Activated CD4-positive, CD25-positive, alpha-beta regulatory T cell treated with anti-CD3 and anti-CD28 coated beads, Interleukin-2, amount 50 U/mL, for 16 hours (primary cell): Measurements from ENCODE around the gene UNC5C.

Source experiments
- DNase-seq: peaks from one replicate; pipeline ENCODE4 v3.0.0-alpha.2; 2020; ENCODE audit warnings: low read depth, low spot score

Gene UNC5C

GRCh38 chr4:95466791-95467190 lies 82.0 kb downstream of the UNC5C start:
- no peak for DNase-seq

GRCh38 chr4:95465010-95465409 lies 83.8 kb downstream of the UNC5C start:
- DNase-seq: no peak

- DNase-seq: no peak
Measured at GRCh38 chr4:95462921-95463320, 85.9 kb downstream of the UNC5C start.

- DNase-seq: no peak
Measured at GRCh38 chr4:95457353-95457752, 91.4 kb downstream of the UNC5C start.

GRCh38 chr4:95450294-95450693 lies 98.5 kb downstream of the UNC5C start:
- no peak for DNase-seq

- no peak for DNase-seq
Measured at GRCh38 chr4:95446173-95446572, 102.6 kb downstream of the UNC5C start.

GRCh38 chr4:95445251-95445650 lies 103.5 kb downstream of the UNC5C start:
- no peak for DNase-seq

GRCh38 chr4:95444812-95445211 lies 104.0 kb downstream of the UNC5C start:
- DNase-seq: no peak

- no peak for DNase-seq
Measured at GRCh38 chr4:95439896-95440295, 108.9 kb downstream of the UNC5C start.

- DNase-seq: no peak
Measured at GRCh38 chr4:95439071-95439470, 109.7 kb downstream of the UNC5C start.

- DNase-seq: no peak
Measured at GRCh38 chr4:95432466-95432865, 116.3 kb downstream of the UNC5C start.

GRCh38 chr4:95431678-95432077 lies 117.1 kb downstream of the UNC5C start:
- DNase-seq: no peak

- DNase-seq: no peak
Measured at GRCh38 chr4:95429416-95429815, 119.4 kb downstream of the UNC5C start.

GRCh38 chr4:95428291-95429070 lies 120.3 kb downstream of the UNC5C start:
- no peak for DNase-seq

- no peak for DNase-seq
Measured at GRCh38 chr4:95426455-95426854, 122.3 kb downstream of the UNC5C start.

- DNase-seq: no peak
Measured at GRCh38 chr4:95422436-95422835, 126.3 kb downstream of the UNC5C start.

GRCh38 chr4:95421869-95422268 lies 126.9 kb downstream of the UNC5C start:
- no peak for DNase-seq

- no peak for DNase-seq
Measured at GRCh38 chr4:95417531-95417930, 131.2 kb downstream of the UNC5C start.

GRCh38 chr4:95415346-95415771 lies 133.4 kb downstream of the UNC5C start:
- DNase-seq: no peak

GRCh38 chr4:95411371-95412088 lies 137.2 kb downstream of the UNC5C start:
- DNase-seq: no peak

GRCh38 chr4:95410387-95410977 lies 138.3 kb downstream of the UNC5C start:
- no peak for DNase-seq

- DNase-seq: no peak
Measured at GRCh38 chr4:95409750-95410149, 139.0 kb downstream of the UNC5C start.

GRCh38 chr4:95409127-95409526 lies 139.6 kb downstream of the UNC5C start:
- no peak for DNase-seq
